ENCODE results near the gene DGCR8. TPM values are rescaled to one million over a fixed set of nuclear protein-coding genes. Genes with fewer than 3 reads are reported as not detected.

DGCR8 gene
- total RNA-seq, 4 donors from 2014 or later: 13.7 to 33.8 (median 18.7) TPM

- H3K36me3 ChIP-seq: peaks cover 6 to 99% (median 15%) of the 10 kb centered on the region in 3 donors
- no peak overlapping the region for H3K27ac ChIP-seq
- intact Hi-C loops (cut with DNase I): no loop called here
- H3K9me3 ChIP-seq: no peaks in the 10 kb centered on the region
- no peaks in the 10 kb centered on the region for H3K27me3 ChIP-seq
- TF ChIP-seq CTCF (IDR thresholded peaks at IDR 0.05) (no peak), POLR2A (IDR thresholded peaks at IDR 0.05) (no peak)
- 93 to 96% methylated on average over 4 to 6 of the region's 7 CpGs for WGBS, 2 donors
- no peak overlapping the region for H3K4me3 ChIP-seq
- DNase-seq: no peak
- no peaks in the 10 kb centered on the region for H3K4me1 ChIP-seq
These were observed 36.1 kb upstream of the DGCR8 start for GRCh38 chr22:20043997-20044342.

GRCh38 chr22:20044495-20045151, 35.4 kb upstream of the DGCR8 start:
- Histone ChIP-seq H3K4me3 (no peak overlapping the region), H3K9me3 (no peaks in the 10 kb centered on the region), H3K27ac (no peak overlapping the region), H3K36me3 (peaks cover 6 to 99% (median 15%) of the 10 kb centered on the region in 3 donors), H3K27me3 (no peaks in the 10 kb centered on the region), H3K4me1 (no peaks in the 10 kb centered on the region)
- intact Hi-C loops (cut with DNase I): no loop called here
- DNase-seq: no peak
- 86 to 89% methylated on average over 7 to 9 of the region's 10 CpGs for WGBS, 2 donors
- TF ChIP-seq POLR2A (IDR thresholded peaks at IDR 0.05): no peak
- TF ChIP-seq CTCF (IDR thresholded peaks at IDR 0.05): no peak

- WGBS, 2 donors: 82 to 93% methylated on average over 4 of the region's 4 CpGs
- TF ChIP-seq POLR2A (IDR thresholded peaks at IDR 0.05) (no peak), CTCF (IDR thresholded peaks at IDR 0.05) (no peak)
- Histone ChIP-seq H3K27ac (no peak overlapping the region), H3K27me3 (no peaks in the 10 kb centered on the region), H3K36me3 (peaks cover 0 to 93% (median 9%) of the 10 kb centered on the region in 3 donors), H3K4me1 (no peaks in the 10 kb centered on the region), H3K4me3 (no peak overlapping the region), H3K9me3 (no peaks in the 10 kb centered on the region)
- intact Hi-C loops (cut with DNase I): no loop called here
- no peak for DNase-seq
These were observed 33.3 kb upstream of the DGCR8 start for GRCh38 chr22:20046730-20047129.

- intact Hi-C loops (cut with DNase I): no loop called here
- no peaks in the 10 kb centered on the region for H3K27me3 ChIP-seq
- TF ChIP-seq CTCF (IDR thresholded peaks at IDR 0.05) (no peak), POLR2A (IDR thresholded peaks at IDR 0.05) (no peak)
- H3K4me3 ChIP-seq: no peak overlapping the region
- WGBS, 2 donors: 89 to 96% methylated on average over 1 to 3 of the region's 6 CpGs
- H3K9me3 ChIP-seq: no peaks in the 10 kb centered on the region
- peaks cover 16 to 93% (median 22%) of the 10 kb centered on the region in 3 donors for H3K36me3 ChIP-seq
- no peak overlapping the region for H3K27ac ChIP-seq
- H3K4me1 ChIP-seq: peaks cover 0 to 9% (median 0%) of the 10 kb centered on the region in 3 donors
- no peak for DNase-seq
These were observed 28.1 kb upstream of the DGCR8 start for GRCh38 chr22:20051927-20052308.

GRCh38 chr22:20052309-20053259, 27.5 kb upstream of the DGCR8 start:
- TF ChIP-seq POLR2A (IDR thresholded peaks at IDR 0.05): no peak
- H3K4me3 ChIP-seq: no peak overlapping the region
- H3K36me3 ChIP-seq: peaks cover 17 to 93% (median 25%) of the 10 kb centered on the region in 3 donors
- intact Hi-C loops (cut with DNase I): no loop called here
- no peak for DNase-seq
- peaks cover 0 to 9% (median 0%) of the 10 kb centered on the region in 3 donors for H3K4me1 ChIP-seq
- peak overlapping the region in 1 of 4 donors; percentile 14 for H3K27ac ChIP-seq
- H3K27me3 ChIP-seq: no peaks in the 10 kb centered on the region
- no peaks in the 10 kb centered on the region for H3K9me3 ChIP-seq
- 83 to 85% methylated on average over 17 to 18 of the region's 26 CpGs for whole genome bisulfite sequencing, 2 donors

All from esophagus squamous epithelium (tissue), 5 donors.